GM23338 (cell line): ENCODE results near the gene BCKDHA. TPM values are rescaled to one million over a fixed set of nuclear protein-coding genes. Genes with fewer than 3 reads are reported as not detected.

Experiments used
- ATAC-seq: fragments of 200-7000 bp; cut with Tn5 transposase; 3 replicates; pipeline ENCODE4 v1.9.1; 2020
- DNase-seq: peaks from one replicate; pipeline ENCODE4 v3.0.0-alpha.2; 2015; ENCODE audit warnings: low spot score
- H2AFZ ChIP-seq: fragments of 200-600 bp; sonication (generic); 2 replicates; pipeline ENCODE4 v1.8.0; 2016; ENCODE audit warnings: antibody characterized with exemption, mild to moderate bottlenecking, moderate library complexity
- H3F3A ChIP-seq: fragments of 200-600 bp; sonication (generic); replicated peaks from 2 replicates; pipeline ENCODE4 v1.8.0; 2017; ENCODE audit warnings: antibody characterized with exemption, mixed run types, low read depth
- H3K27ac ChIP-seq: fragments of 200-600 bp; sonication (generic); 2 replicates; pipeline ENCODE4 v1.6.1; 2016; ENCODE audit warnings: low read depth
- H3K27me3 ChIP-seq: fragments of 200-600 bp; sonication (generic); 2 replicates; pipeline ENCODE4 v1.8.0; 2016; ENCODE audit warnings: mild to moderate bottlenecking, mixed run types, moderate library complexity; ENCODE audit not compliant: insufficient read depth
- H3K36me3 ChIP-seq: fragments of 200-600 bp; sonication (generic); 2 replicates; pipeline ENCODE4 v1.8.0; 2016; ENCODE audit warnings: mild to moderate bottlenecking; ENCODE audit not compliant: insufficient read depth
- H3K4me1 ChIP-seq: fragments of 200-600 bp; sonication (generic); 2 replicates; pipeline ENCODE4 v1.8.0; 2016; ENCODE audit warnings: mild to moderate bottlenecking, moderate library complexity; ENCODE audit not compliant: insufficient read depth
- H3K4me2 ChIP-seq: fragments of 200-600 bp; sonication (generic); 2 replicates; pipeline ENCODE4 v1.7.1; 2017; ENCODE audit warnings: mixed run types
- H3K4me3 ChIP-seq: fragments of 200-600 bp; sonication (generic); 2 replicates; pipeline ENCODE4 v1.6.1; 2016; ENCODE audit warnings: mixed run types
- H3K79me2 ChIP-seq: fragments of 200-600 bp; sonication (generic); replicated peaks from 2 replicates; pipeline ENCODE4 v1.8.0; 2017; ENCODE audit warnings: mild to moderate bottlenecking; ENCODE audit not compliant: insufficient read depth
- H3K9me2 ChIP-seq: fragments of 200-600 bp; sonication (generic); 2 replicates; pipeline ENCODE4 v1.8.0; 2017; ENCODE audit not compliant: insufficient read depth
- H4K20me1 ChIP-seq: fragments of 200-600 bp; sonication (generic); replicated peaks from 2 replicates; pipeline ENCODE4 v1.8.0; 2017; ENCODE audit warnings: mild to moderate bottlenecking; ENCODE audit not compliant: insufficient read depth
- H3K27ac Mint-ChIP-seq: 2 replicates; pipeline ENCODE4 v1.8.0; 2020; ENCODE audit warnings: inconsistent platforms, mild to moderate bottlenecking, moderate library complexity, mixed read lengths
- H3K27me3 Mint-ChIP-seq: 3 replicates; pipeline ENCODE4 v1.8.0; 2022; ENCODE audit warnings: low read depth, mild to moderate bottlenecking, moderate library complexity, mixed read lengths, inconsistent platforms; ENCODE audit not compliant: insufficient read depth, poor library complexity
- H3K36me3 Mint-ChIP-seq: 3 replicates; pipeline ENCODE4 v1.8.0; 2021; ENCODE audit warnings: low read depth, mild to moderate bottlenecking, inconsistent platforms, moderate library complexity, mixed read lengths
- H3K4me1 Mint-ChIP-seq: 3 replicates; pipeline ENCODE4 v1.8.0; 2020; ENCODE audit warnings: mild to moderate bottlenecking, inconsistent platforms, mixed read lengths
- H3K4me3 Mint-ChIP-seq: 3 replicates; pipeline ENCODE4 v1.8.0; 2021; ENCODE audit warnings: moderate library complexity, mild to moderate bottlenecking, inconsistent platforms, mixed read lengths
- H3K9me3 Mint-ChIP-seq: 3 replicates; pipeline ENCODE4 v1.8.0; 2020; ENCODE audit warnings: moderate library complexity, mild to moderate bottlenecking, inconsistent platforms, mixed read lengths
- CREB1 ChIP-seq: fragments of 250-450 bp; sonication (Bioruptor Pico); IDR thresholded peaks from 2 replicates; pipeline ENCODE4 v1.5.0; 2020; ENCODE audit warnings: low read depth, mild to moderate bottlenecking, moderate library complexity
- CTCF ChIP-seq, 2 experiments: fragments of 200-600 bp in 1 of 2; sonication (generic) in 1 of 2; conservative IDR thresholded peaks; 2 replicates each; pipeline versions ENCODE4 v1.5.1 to v1.6.1; 2016 to 2017; ENCODE audit warnings: antibody characterized with exemption in 2 of 2, low read depth in 2 of 2, mild to moderate bottlenecking in 2 of 2, moderate library complexity in 1 of 2
- EZH2 ChIP-seq: fragments of 200-600 bp; sonication (generic); IDR thresholded peaks from one replicate; pipeline ENCODE4 v1.8.0; 2017; ENCODE audit warnings: antibody characterized with exemption, mild to moderate bottlenecking, low read depth; ENCODE audit not compliant: unreplicated experiment
- EZH2phosphoT487 ChIP-seq: fragments of 200-600 bp; sonication (generic); IDR thresholded peaks from one replicate; pipeline ENCODE4 v1.8.1; 2018; ENCODE audit warnings: antibody characterized with exemption; ENCODE audit not compliant: unreplicated experiment
- JUNB ChIP-seq: IDR thresholded peaks from one replicate; pipeline ENCODE4 v1.6.1; 2016; ENCODE audit warnings: antibody characterized with exemption; ENCODE audit not compliant: unreplicated experiment
- NANOG ChIP-seq: IDR thresholded peaks from 2 replicates; pipeline ENCODE4 v1.6.1; 2016; ENCODE audit warnings: antibody characterized with exemption, borderline replicate concordance
- POLR2AphosphoS5 ChIP-seq: IDR thresholded peaks from 2 replicates; pipeline ENCODE4 v1.6.1; 2016; ENCODE audit warnings: antibody characterized with exemption, low read depth
- STAT1 ChIP-seq: IDR thresholded peaks from one replicate; pipeline ENCODE4 v1.6.1; 2016; ENCODE audit warnings: antibody characterized with exemption; ENCODE audit not compliant: unreplicated experiment
- ZNF114 ChIP-seq: fragments of 250-450 bp; sonication (Bioruptor Pico); IDR thresholded peaks from 2 replicates; pipeline ENCODE4 v1.5.0; 2020; ENCODE audit warnings: mild to moderate bottlenecking, moderate library complexity
- ZNF331 ChIP-seq: fragments of 250-450 bp; sonication (Bioruptor Pico); IDR thresholded peaks from 2 replicates; pipeline ENCODE4 v1.5.0; 2020; ENCODE audit warnings: low read depth, mild to moderate bottlenecking, moderate library complexity
- ZNF462 ChIP-seq: fragments of 250-450 bp; sonication (Bioruptor Pico); IDR thresholded peaks from 2 replicates; pipeline ENCODE4 v1.5.0; 2020; ENCODE audit warnings: mild to moderate bottlenecking, moderate library complexity
- polyA plus RNA-seq: library from polyadenylated mRNA; unstranded; fragments of >200 nt; fragmentation: Nextera tagmentation; extraction: Ambion mirVana; gene quantifications from 2 replicates; pipeline ENCODE4 v1.2.1, GENCODE V29; 2016
- total RNA-seq: library from RNA; depleted of rRNA; stranded (reverse); fragments of >200 nt; shearing (Covaris generic); gene quantifications from 2 replicates; pipeline ENCODE4 v1.2.3, GENCODE V29; 2014
- TF ChIP-seq, protein P1 (sequence below): IDR thresholded peaks from one replicate; pipeline ENCODE4 v1.6.1; 2018; ENCODE audit warnings: antibody characterized with exemption; ENCODE audit not compliant: unreplicated experiment
- TF ChIP-seq, protein P2 (sequence below): IDR thresholded peaks from 2 replicates; pipeline ENCODE4 v1.6.1; 2016; ENCODE audit warnings: antibody characterized with exemption

The BCKDHA gene
- total and polyA plus RNA-seq, 2 experiments from 2014 or later: 15.0 to 42.4 TPM

DNA sequence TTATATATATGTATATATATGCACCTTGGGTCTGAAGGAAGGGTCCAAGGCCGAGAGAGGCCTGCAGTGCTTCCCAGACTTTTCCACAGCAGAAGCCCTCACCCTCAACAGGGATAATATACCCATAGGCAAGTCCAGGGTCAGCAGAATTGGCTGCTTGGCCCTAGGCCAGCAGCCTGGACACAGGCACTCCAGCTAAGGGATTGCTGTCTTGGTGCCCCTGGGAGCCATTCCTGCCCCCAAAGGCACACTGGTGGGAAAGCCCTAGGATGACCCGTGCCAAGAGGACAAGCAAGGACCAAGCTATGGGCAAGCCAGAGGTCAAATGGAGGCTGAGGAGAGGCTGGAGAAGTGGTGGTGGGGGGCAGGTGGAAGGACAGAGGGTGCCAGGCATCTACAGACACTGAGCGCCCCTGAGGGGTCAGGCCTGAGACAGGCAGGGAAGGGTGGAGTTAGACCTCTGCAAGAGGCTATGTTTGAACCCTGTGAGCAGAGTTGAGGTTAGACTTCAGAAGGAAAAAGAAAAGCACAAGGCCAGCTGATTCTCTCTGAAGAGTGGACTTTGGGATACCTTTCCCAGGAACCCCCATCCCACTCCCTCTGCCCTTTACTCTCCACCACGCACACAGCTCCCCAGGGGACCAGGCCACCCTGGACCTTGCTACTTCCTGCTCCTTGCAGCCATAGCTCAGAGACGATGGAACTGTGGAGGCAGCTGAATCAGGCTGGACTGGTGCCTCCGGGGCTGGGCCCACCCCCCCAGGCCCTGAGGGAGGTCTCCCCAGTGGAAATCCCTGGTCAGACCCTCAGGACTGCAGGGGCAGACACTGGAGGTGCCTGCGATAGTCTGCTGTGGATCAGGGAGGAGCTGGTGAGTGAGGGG is 45.1 kb downstream of the BCKDHA start, which contains the start of gene ERICH4:
Gene ERICH4, plus strand, starts transcription at position 684 of the 883 bp plus-strand sequence. Its CDS starts 14 bp downstream, at position 698.
- no peaks in the 10 kb centered on the region for H3K36me3 ChIP-seq
- H3K9me2 ChIP-seq: no peaks in the 10 kb centered on the region
- H3K4me1 ChIP-seq: peaks cover 8% of the 10 kb centered on the region
- H3F3A ChIP-seq: no peaks in the 10 kb centered on the region
- Mint-ChIP-seq H3K4me1 (peaks cover 18% of the 10 kb centered on the region), H3K27ac (no peak within 1 kb of the TSS), H3K27me3 (peaks cover 11% of the 10 kb centered on the region), H3K36me3 (peaks cover 6% of the 10 kb centered on the region), H3K9me3 (peaks cover 3% of the 10 kb centered on the region; the same call in 2 of the 3 replicates), H3K4me3 (no peak within 1 kb of the TSS)
- no peak within 1 kb of the TSS for H3K4me3 ChIP-seq
- TF ChIP-seq STAT1: no peak
- TF ChIP-seq NANOG: no peak
- no peak for TF ChIP-seq EZH2phosphoT487
- no peak for TF ChIP-seq EZH2
- TF ChIP-seq POLR2AphosphoS5: no peak
- no peak for TF ChIP-seq ZNF331 (CRISPR knock-in tag)
- TF ChIP-seq ZNF462 (CRISPR knock-in tag): no peak
- TF ChIP-seq CTCF (conservative IDR thresholded peaks at IDR 0.05; ENCODE audit: low read depth in 2 of 2): no peak
- no peak for TF ChIP-seq JUNB
- no peak for TF ChIP-seq ZNF114
- TF ChIP-seq CREB1: no peak
- TF ChIP-seq, protein P1, sequence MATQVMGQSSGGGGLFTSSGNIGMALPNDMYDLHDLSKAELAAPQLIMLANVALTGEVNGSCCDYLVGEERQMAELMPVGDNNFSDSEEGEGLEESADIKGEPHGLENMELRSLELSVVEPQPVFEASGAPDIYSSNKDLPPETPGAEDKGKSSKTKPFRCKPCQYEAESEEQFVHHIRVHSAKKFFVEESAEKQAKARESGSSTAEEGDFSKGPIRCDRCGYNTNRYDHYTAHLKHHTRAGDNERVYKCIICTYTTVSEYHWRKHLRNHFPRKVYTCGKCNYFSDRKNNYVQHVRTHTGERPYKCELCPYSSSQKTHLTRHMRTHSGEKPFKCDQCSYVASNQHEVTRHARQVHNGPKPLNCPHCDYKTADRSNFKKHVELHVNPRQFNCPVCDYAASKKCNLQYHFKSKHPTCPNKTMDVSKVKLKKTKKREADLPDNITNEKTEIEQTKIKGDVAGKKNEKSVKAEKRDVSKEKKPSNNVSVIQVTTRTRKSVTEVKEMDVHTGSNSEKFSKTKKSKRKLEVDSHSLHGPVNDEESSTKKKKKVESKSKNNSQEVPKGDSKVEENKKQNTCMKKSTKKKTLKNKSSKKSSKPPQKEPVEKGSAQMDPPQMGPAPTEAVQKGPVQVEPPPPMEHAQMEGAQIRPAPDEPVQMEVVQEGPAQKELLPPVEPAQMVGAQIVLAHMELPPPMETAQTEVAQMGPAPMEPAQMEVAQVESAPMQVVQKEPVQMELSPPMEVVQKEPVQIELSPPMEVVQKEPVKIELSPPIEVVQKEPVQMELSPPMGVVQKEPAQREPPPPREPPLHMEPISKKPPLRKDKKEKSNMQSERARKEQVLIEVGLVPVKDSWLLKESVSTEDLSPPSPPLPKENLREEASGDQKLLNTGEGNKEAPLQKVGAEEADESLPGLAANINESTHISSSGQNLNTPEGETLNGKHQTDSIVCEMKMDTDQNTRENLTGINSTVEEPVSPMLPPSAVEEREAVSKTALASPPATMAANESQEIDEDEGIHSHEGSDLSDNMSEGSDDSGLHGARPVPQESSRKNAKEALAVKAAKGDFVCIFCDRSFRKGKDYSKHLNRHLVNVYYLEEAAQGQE: no peak
- TF ChIP-seq, protein P2, sequence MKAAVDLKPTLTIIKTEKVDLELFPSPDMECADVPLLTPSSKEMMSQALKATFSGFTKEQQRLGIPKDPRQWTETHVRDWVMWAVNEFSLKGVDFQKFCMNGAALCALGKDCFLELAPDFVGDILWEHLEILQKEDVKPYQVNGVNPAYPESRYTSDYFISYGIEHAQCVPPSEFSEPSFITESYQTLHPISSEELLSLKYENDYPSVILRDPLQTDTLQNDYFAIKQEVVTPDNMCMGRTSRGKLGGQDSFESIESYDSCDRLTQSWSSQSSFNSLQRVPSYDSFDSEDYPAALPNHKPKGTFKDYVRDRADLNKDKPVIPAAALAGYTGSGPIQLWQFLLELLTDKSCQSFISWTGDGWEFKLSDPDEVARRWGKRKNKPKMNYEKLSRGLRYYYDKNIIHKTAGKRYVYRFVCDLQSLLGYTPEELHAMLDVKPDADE: no peak
- H3K4me2 ChIP-seq: no peak within 1 kb of the TSS; the same call in 1 of the 2 replicates
- DNase-seq: no peak
- H2AFZ ChIP-seq: peak within 1 kb of the TSS; percentile 47
- 0 out of 2 replicates have a peak, but pooled peaks cover 5% of the 10 kb centered on the region for H3K27me3 ChIP-seq
- H4K20me1 ChIP-seq: no peaks in the 10 kb centered on the region; the same call in 1 of the 2 replicates
- no peak within 1 kb of the TSS for H3K27ac ChIP-seq
- H3K79me2 ChIP-seq: peaks cover 9% of the 10 kb centered on the region
- no peak for ATAC-seq
